DOHH2 (cell line): ENCODE data around the gene MAP2K2.

Experiments
- CTCF ChIP-seq: fragments of 200-600 bp; sonication (generic); IDR thresholded peaks from one replicate; pipeline ENCODE4 v1.5.1; 2014; ENCODE audit warnings: antibody characterized with exemption, mild to moderate bottlenecking, low read depth, low read length; ENCODE audit not compliant: poor library complexity, severe bottlenecking
- EZH2phosphoT487 ChIP-seq: fragments of 200-600 bp; sonication (generic); IDR thresholded peaks from 2 replicates; pipeline ENCODE4 v1.6.1; 2017; ENCODE audit warnings: borderline replicate concordance, mild to moderate bottlenecking, antibody characterized with exemption, low read length, moderate library complexity, mixed read lengths

GRCh38 chr19:4124638-4125037 is 716 bp upstream of the MAP2K2 start:
- TF ChIP-seq CTCF (no peak), EZH2phosphoT487 (no peak)
